Placental pericyte (primary cell): Measurements from ENCODE around the gene MMP14. TPM values are rescaled to one million over a fixed set of nuclear protein-coding genes. Genes with fewer than 3 reads are reported as not detected.

ENCODE experiments used
- small RNA-seq: library from RNA; depleted of rRNA; stranded (forward); fragments of <200 nt; gene quantifications from one replicate; pipeline ENCODE3, GENCODE V24; 2012; ENCODE audit warnings: low replicate concordance
- total RNA-seq: library from RNA; depleted of rRNA; stranded (reverse); fragments of >200 nt; gene quantifications from 2 replicates; pipeline ENCODE4 v1.2.3, GENCODE V29; 2012

Gene MMP14
- 664 and 991 TPM in 2 replicates for total RNA-seq

GRCh38 chr14:22836301-22837113 lies at the start of gene MMP14:
Gene MMP14, plus strand, starts transcription at chr14:22836585. Its CDS starts 233 bp downstream, at chr14:22836818.

GRCh38 chr14:22814941-22815713 lies 21.3 kb upstream of the MMP14 start, which contains the start of gene SLC7A7:
Gene SLC7A7, minus strand, starts transcription at chr14:22815435. Its CDS starts 2,037 bp downstream, at chr14:22813398.

GRCh38 chr14:22829661-22830442 lies 6.5 kb upstream of the MMP14 start, which contains the start of gene MRPL52:
Gene MRPL52, plus strand, starts transcription at chr14:22829887. Its CDS starts 26 bp downstream, at chr14:22829913.

GRCh38 chr14:22871224-22872032 lies 35.0 kb downstream of the MMP14 start, which contains the start of gene LRP10:
Gene LRP10, plus strand, starts transcription at chr14:22871740. Its CDS starts 564 bp downstream, at chr14:22872304.

GRCh38 chr14:22883173-22883976 lies 47.0 kb downstream of the MMP14 start, which contains the start of gene REM2:
Gene REM2, plus strand, starts transcription at chr14:22883222. Its CDS starts 66 bp downstream, at chr14:22883288.

Small RNAs within 50 kb of the gene (small RNA-seq; reads per million reads assigned to genes)
- gene RF00019, result not detected

Other genes starting within 250 kb of the MMP14 start
- gene DAD1, start 247.4 kb upstream of the MMP14 start, total RNA-seq, result 227 and 324 TPM in 2 replicates
- 11.6 and 45.7 TPM in 2 replicates for gene ABHD4, start 238.3 kb upstream of the MMP14 start, total RNA-seq
- gene OR6J1, start 192.2 kb upstream of the MMP14 start, total RNA-seq, result not detected in 2 replicates
- gene OXA1L, start 69.9 kb upstream of the MMP14 start, total RNA-seq, result 56.3 and 101 TPM in 2 replicates
- 7.4 and 26.5 TPM in 2 replicates for gene SLC7A7, start 21.1 kb upstream of the MMP14 start, total RNA-seq
- 35.5 and 42.1 TPM in 2 replicates for gene MRPL52, start 6.7 kb upstream of the MMP14 start, total RNA-seq
- 147 and 218 TPM in 2 replicates for gene LRP10, start 35.2 kb downstream of the MMP14 start, total RNA-seq
- gene REM2, start 46.6 kb downstream of the MMP14 start, total RNA-seq, result 0.22 TPM in 1 of 2 replicates, not detected in the other
- 109 and 135 TPM in 2 replicates for gene RBM23, start 82.6 kb downstream of the MMP14 start, total RNA-seq
- 81.0 and 87.8 TPM in 2 replicates for gene PRMT5, start 92.8 kb downstream of the MMP14 start, total RNA-seq
- gene HAUS4, start 120.5 kb downstream of the MMP14 start, total RNA-seq, result 19.7 and 32.2 TPM in 2 replicates
- gene AJUBA, start 146.0 kb downstream of the MMP14 start, total RNA-seq, result 50.4 and 91.7 TPM in 2 replicates
- gene C14orf93, start 173.6 kb downstream of the MMP14 start, total RNA-seq, result 6.2 and 6.6 TPM in 2 replicates
- gene PSMB5, start 198.3 kb downstream of the MMP14 start, total RNA-seq, result 156 and 197 TPM in 2 replicates
- gene PSMB11, start 205.6 kb downstream of the MMP14 start, total RNA-seq, result not detected in 2 replicates
- 3.1 and 9.2 TPM in 2 replicates for gene CDH24, start 220.9 kb downstream of the MMP14 start, total RNA-seq